WTC11 (cell line): ENCODE measurements around the gene AARSD1. TPM values are rescaled to one million over a fixed set of nuclear protein-coding genes. Genes with fewer than 3 reads are reported as not detected.

ENCODE experiments used
- ATAC-seq: fragments of 200-7000 bp; cut with Tn5 transposase; 2 replicates; pipeline ENCODE4 v1.10.0; 2021; ENCODE audit warnings: mild to moderate bottlenecking, moderate library complexity
- CTCF ChIA-PET: fragments of 300-600 bp; sonication (Branson Sonifier 250); formaldehyde crosslinking; loops from one replicate; lab custom pipeline; 2021; ENCODE audit warnings: antibody characterized with exemption; lab: Charles Lee
- POLR2A ChIA-PET: fragments of 350-600 bp; sonication (Branson Sonifier 250); formaldehyde crosslinking; loops from one replicate; lab custom pipeline; 2021; ENCODE audit warnings: antibody characterized with exemption; lab: Charles Lee
- DNase-seq: peaks from one replicate; pipeline ENCODE4 v3.0.0; 2021; ENCODE audit warnings: low spot score
- H3K27ac Mint-ChIP-seq: 2 replicates; pipeline ENCODE4 v1.8.0; 2021; ENCODE audit warnings: mixed read lengths
- H3K27me3 Mint-ChIP-seq: 2 replicates; pipeline ENCODE4 v1.8.0; 2021; ENCODE audit warnings: low read depth, mild to moderate bottlenecking, moderate library complexity, mixed read lengths
- H3K36me3 Mint-ChIP-seq: 2 replicates; pipeline ENCODE4 v1.8.0; 2021; ENCODE audit warnings: mixed read lengths
- H3K4me1 Mint-ChIP-seq: 2 replicates; pipeline ENCODE4 v1.8.0; 2022; ENCODE audit warnings: mixed read lengths
- H3K4me3 Mint-ChIP-seq: 2 replicates; pipeline ENCODE4 v1.8.0; 2021; ENCODE audit warnings: mild to moderate bottlenecking, moderate library complexity, mixed read lengths
- H3K9me3 Mint-ChIP-seq: 2 replicates; pipeline ENCODE4 v1.8.0; 2021; ENCODE audit warnings: mixed read lengths
- ARID4B ChIP-seq: sonication (generic); formaldehyde crosslinking; IDR thresholded peaks from 2 replicates; pipeline ENCODE4 v1.8.0; 2023; ENCODE audit warnings: missing genetic modification reagents, mild to moderate bottlenecking, borderline replicate concordance
- ETV6 ChIP-seq: sonication (generic); formaldehyde crosslinking; IDR thresholded peaks from 2 replicates; pipeline ENCODE4 v1.8.1; 2022; ENCODE audit warnings: mild to moderate bottlenecking, missing genetic modification reagents
- HMGXB4 ChIP-seq: sonication (generic); formaldehyde crosslinking; IDR thresholded peaks from 2 replicates; pipeline ENCODE4 v1.8.1; 2023; ENCODE audit warnings: mild to moderate bottlenecking, moderate library complexity, missing genetic modification reagents
- KAT7 ChIP-seq: sonication (generic); formaldehyde crosslinking; IDR thresholded peaks from 2 replicates; pipeline ENCODE4 v1.8.1; 2023; ENCODE audit warnings: missing genetic modification reagents, mild to moderate bottlenecking, borderline replicate concordance
- RORB ChIP-seq: fragments of 250-450 bp; sonication (Bioruptor Pico); IDR thresholded peaks from 2 replicates; pipeline ENCODE4 v1.9.0; 2021; ENCODE audit warnings: mild to moderate bottlenecking
- SMAD4 ChIP-seq: sonication (generic); formaldehyde crosslinking; IDR thresholded peaks from 2 replicates; pipeline ENCODE4 v1.8.0; 2022; ENCODE audit warnings: mild to moderate bottlenecking, missing genetic modification reagents
- ZSCAN18 ChIP-seq: fragments of 250-450 bp; sonication (Bioruptor Pico); IDR thresholded peaks from 2 replicates; pipeline ENCODE4 v2.1.2; 2022; ENCODE audit warnings: mild to moderate bottlenecking, moderate library complexity
- total RNA-seq: library from RNA; stranded (reverse); gene quantifications from 3 replicates; pipeline ENCODE4 v1.2.3, GENCODE V29; 2021
- TF ChIP-seq, protein P1 (sequence below): fragments of 250-450 bp; sonication (Bioruptor Pico); IDR thresholded peaks from 2 replicates; pipeline ENCODE4 v1.8.0; 2021; ENCODE audit warnings: mild to moderate bottlenecking
- TF ChIP-seq, protein P2 (sequence below): sonication (generic); formaldehyde crosslinking; conservative IDR thresholded peaks from 2 replicates; pipeline ENCODE4 v1.8.1; 2023; ENCODE audit warnings: mild to moderate bottlenecking, low read depth, missing genetic modification reagents, moderate library complexity
- TF ChIP-seq, protein P3 (sequence below): sonication (generic); formaldehyde crosslinking; IDR thresholded peaks from 2 replicates; pipeline ENCODE4 v1.8.1; 2022; ENCODE audit warnings: low read depth, mild to moderate bottlenecking, moderate library complexity, missing genetic modification reagents, borderline replicate concordance
- TF ChIP-seq, protein P4 (sequence below): sonication (generic); formaldehyde crosslinking; IDR thresholded peaks from 2 replicates; pipeline ENCODE4 v1.8.1; 2023; ENCODE audit warnings: mild to moderate bottlenecking, missing genetic modification reagents

Gene AARSD1
- total RNA-seq, 1 experiment from 2014 or later, result 61.5 TPM

- TF ChIP-seq, protein P1, sequence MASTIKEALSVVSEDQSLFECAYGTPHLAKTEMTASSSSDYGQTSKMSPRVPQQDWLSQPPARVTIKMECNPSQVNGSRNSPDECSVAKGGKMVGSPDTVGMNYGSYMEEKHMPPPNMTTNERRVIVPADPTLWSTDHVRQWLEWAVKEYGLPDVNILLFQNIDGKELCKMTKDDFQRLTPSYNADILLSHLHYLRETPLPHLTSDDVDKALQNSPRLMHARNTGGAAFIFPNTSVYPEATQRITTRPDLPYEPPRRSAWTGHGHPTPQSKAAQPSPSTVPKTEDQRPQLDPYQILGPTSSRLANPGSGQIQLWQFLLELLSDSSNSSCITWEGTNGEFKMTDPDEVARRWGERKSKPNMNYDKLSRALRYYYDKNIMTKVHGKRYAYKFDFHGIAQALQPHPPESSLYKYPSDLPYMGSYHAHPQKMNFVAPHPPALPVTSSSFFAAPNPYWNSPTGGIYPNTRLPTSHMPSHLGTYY, result no peak
- TF ChIP-seq SMAD4 (CRISPR knock-in tag), result no peak
- TF ChIP-seq, protein P2, sequence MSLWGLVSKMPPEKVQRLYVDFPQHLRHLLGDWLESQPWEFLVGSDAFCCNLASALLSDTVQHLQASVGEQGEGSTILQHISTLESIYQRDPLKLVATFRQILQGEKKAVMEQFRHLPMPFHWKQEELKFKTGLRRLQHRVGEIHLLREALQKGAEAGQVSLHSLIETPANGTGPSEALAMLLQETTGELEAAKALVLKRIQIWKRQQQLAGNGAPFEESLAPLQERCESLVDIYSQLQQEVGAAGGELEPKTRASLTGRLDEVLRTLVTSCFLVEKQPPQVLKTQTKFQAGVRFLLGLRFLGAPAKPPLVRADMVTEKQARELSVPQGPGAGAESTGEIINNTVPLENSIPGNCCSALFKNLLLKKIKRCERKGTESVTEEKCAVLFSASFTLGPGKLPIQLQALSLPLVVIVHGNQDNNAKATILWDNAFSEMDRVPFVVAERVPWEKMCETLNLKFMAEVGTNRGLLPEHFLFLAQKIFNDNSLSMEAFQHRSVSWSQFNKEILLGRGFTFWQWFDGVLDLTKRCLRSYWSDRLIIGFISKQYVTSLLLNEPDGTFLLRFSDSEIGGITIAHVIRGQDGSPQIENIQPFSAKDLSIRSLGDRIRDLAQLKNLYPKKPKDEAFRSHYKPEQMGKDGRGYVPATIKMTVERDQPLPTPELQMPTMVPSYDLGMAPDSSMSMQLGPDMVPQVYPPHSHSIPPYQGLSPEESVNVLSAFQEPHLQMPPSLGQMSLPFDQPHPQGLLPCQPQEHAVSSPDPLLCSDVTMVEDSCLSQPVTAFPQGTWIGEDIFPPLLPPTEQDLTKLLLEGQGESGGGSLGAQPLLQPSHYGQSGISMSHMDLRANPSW (CRISPR knock-in tag), result no peak
- no peak for TF ChIP-seq KAT7 (CRISPR knock-in tag)
- no peak for TF ChIP-seq RORB (CRISPR knock-in tag)
Measured at GRCh38 chr17:42946812-42947211, 17.4 kb downstream of the AARSD1 start (continued).

DNA sequence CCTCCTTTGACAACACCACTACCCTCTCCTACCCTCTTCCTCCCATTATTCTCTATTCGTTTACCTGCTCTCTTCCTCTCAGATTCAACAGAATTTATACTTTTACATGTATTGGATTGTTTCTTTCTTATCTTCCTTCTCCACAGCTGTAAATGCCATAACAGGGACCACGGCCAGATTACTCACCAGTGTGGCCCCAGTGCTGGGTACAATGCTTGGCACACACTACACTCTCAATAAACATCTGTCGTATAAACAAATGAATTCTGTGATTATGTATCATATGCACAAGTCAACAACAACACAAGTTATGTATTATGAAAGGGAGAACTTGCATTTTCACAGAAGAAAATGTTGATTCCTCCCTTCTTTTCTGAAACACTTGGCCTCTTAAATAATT, 20.0 kb downstream of the AARSD1 start:
- H3K27me3 Mint-ChIP-seq, result no peaks in the 10 kb centered on the region
- CTCF ChIA-PET, result interaction anchor here (1.2 kb wide), 1 partner anchor 15 kb away, joined by 5 read pairs; no protein-coding TSS in a partner anchor
- ATAC-seq, result no peak

DNA sequence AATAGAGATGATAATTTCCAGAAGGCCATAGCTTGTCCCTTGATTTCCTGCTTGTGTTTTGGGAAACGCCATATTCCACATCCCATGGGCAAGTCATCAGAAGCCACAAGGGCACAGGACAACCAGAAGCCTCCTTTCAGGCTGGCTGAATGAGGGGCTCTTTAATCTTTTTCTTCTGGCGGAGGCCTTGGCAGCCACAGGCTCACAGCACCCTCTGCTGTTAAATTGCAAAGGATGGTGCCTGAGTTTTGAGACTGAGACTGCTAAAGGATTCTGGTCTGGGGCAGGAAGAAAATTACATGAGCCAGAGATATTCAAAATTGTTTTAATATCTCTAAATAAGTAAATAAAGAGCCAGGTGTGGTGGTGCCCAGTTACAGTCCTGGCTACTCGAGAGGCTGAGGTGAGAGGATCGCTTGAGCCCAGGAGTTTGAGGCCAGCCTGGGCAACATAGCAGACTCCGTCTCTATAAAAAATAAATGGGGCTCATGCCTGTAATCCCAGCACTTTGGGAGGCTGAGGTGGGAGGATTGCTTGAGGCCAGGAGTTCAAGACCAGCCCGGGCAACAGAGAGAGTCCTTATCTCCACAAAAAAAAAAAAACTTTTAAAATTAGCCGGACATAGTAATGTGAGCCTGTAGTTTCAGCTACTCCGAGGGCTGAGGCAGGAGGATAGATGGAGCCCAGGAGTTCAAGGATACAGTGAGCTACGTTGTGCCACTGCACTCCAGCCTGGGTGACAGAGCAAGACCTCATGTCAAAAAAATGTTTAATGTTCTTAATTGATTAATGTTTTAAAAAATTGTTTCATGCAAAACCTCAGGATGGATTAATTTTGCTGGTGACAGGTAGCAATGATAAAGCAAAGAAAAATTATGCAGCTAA, 26.3 kb downstream of the AARSD1 start:
- Mint-ChIP-seq H3K27ac (no peak overlapping the region), H3K4me1 (no peaks in the 10 kb centered on the region), H3K36me3 (no peaks in the 10 kb centered on the region), H3K27me3 (no peaks in the 10 kb centered on the region), H3K9me3 (no peaks in the 10 kb centered on the region), H3K4me3 (no peak overlapping the region)
- DNase-seq, result peak; percentile 66
- peak; percentile 92 for ATAC-seq
- ChIA-PET POLR2A (no interaction called here), CTCF (interaction anchor here (0.5 to 2.3 kb wide), 18 partner anchors 9 to 360 kb away, joined by 3 to 14 read pairs (median 4); partner anchors contain the start of genes AOC2, BECN1 and PSMC3IP)
- TF ChIP-seq ETV6 (CRISPR knock-in tag) (no peak), ZSCAN18 (CRISPR knock-in tag) (no peak), ARID4B (CRISPR knock-in tag) (no peak)
- TF ChIP-seq, protein P3, sequence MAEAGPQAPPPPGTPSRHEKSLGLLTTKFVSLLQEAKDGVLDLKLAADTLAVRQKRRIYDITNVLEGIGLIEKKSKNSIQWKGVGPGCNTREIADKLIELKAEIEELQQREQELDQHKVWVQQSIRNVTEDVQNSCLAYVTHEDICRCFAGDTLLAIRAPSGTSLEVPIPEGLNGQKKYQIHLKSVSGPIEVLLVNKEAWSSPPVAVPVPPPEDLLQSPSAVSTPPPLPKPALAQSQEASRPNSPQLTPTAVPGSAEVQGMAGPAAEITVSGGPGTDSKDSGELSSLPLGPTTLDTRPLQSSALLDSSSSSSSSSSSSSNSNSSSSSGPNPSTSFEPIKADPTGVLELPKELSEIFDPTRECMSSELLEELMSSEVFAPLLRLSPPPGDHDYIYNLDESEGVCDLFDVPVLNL (CRISPR knock-in tag), result no peak

More for the DNA sequence above, 20.0 kb downstream of the AARSD1 start:
- Mint-ChIP-seq H3K4me3 (no peak overlapping the region), H3K4me1 (no peaks in the 10 kb centered on the region), H3K27ac (no peak overlapping the region), H3K36me3 (0 out of 2 replicates have a peak, but pooled peaks cover 1% of the 10 kb centered on the region), H3K9me3 (no peaks in the 10 kb centered on the region)
- POLR2A ChIA-PET, result no interaction called here
- no peak for DNase-seq
- no peak for TF ChIP-seq HMGXB4 (CRISPR knock-in tag)
- TF ChIP-seq, protein P4, sequence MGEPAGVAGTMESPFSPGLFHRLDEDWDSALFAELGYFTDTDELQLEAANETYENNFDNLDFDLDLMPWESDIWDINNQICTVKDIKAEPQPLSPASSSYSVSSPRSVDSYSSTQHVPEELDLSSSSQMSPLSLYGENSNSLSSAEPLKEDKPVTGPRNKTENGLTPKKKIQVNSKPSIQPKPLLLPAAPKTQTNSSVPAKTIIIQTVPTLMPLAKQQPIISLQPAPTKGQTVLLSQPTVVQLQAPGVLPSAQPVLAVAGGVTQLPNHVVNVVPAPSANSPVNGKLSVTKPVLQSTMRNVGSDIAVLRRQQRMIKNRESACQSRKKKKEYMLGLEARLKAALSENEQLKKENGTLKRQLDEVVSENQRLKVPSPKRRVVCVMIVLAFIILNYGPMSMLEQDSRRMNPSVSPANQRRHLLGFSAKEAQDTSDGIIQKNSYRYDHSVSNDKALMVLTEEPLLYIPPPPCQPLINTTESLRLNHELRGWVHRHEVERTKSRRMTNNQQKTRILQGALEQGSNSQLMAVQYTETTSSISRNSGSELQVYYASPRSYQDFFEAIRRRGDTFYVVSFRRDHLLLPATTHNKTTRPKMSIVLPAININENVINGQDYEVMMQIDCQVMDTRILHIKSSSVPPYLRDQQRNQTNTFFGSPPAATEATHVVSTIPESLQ, result no peak
